ENCODE results near the gene PDZRN4. TPM values are rescaled to one million over a fixed set of nuclear protein-coding genes. Genes with fewer than 3 reads are reported as not detected.

Gene PDZRN4
- total and polyA plus RNA-seq, 2 donors (not counting 3 experiments of a cell fraction or from before 2014, with no cell fraction given) = not detected

DNA sequence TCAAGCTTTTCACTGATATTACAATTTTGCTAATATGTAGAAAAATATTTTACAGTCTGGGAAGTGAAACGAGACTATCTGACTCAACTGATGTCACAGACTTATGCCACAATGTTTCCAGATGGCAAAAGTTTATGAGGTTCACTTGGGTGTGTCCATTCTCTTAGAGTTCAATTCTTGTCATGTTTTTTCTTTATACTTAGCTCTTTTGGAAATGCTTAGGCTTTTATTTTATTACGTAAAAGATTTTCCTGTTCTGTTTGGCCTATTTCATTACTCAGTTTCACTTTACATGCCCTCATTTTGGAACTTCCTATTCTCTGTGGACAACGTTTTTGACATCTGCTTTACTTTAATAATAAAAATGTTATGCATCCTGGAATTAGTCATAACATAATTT, 2.1 kb upstream of the PDZRN4 start:
- Histone ChIP-seq H3K9me3 (replicated peaks; ENCODE audit: control insufficient read depth, insufficient read depth, low read length) (no peaks in the 10 kb centered on the region), H3K9ac (replicated peaks; ENCODE audit: extremely low read depth, insufficient read depth, low read length) (no peak overlapping the region), H3K4me2 (ENCODE audit: insufficient read depth, low read length) (no peak overlapping the region), H3K79me2 (ENCODE audit: control insufficient read depth, insufficient read depth, low read length) (no peaks in the 10 kb centered on the region), H3K27ac (ENCODE audit: insufficient read depth, low read depth, low read length) (no peak overlapping the region), H3K27me3 (ENCODE audit: control insufficient read depth in 2 of 2, insufficient read depth in 2 of 2, low read length in 2 of 2) (peaks cover 28 to 39% of the 10 kb centered on the region in 2 experiments), H2AFZ (ENCODE audit: low read depth, low read length) (no peak overlapping the region), H3K36me3 (ENCODE audit: control insufficient read depth in 2 of 2, extremely low read depth in 1 of 2, insufficient read depth in 2 of 2, low read length in 2 of 2) (no peaks in the 10 kb centered on the region), H3K4me3 (replicated peaks in 1 of 3; ENCODE audit: insufficient read depth in 1 of 3, low read depth in 1 of 3, low read length in 3 of 3) (no peak overlapping the region), H3K4me1 (ENCODE audit: control insufficient read depth, extremely low read depth, insufficient read depth, low read length) (peaks cover 4% of the 10 kb centered on the region), H3K9me1 (replicated peaks; ENCODE audit: control insufficient read depth, extremely low read depth, insufficient read depth, low read length) (no peaks in the 10 kb centered on the region), H4K20me1 (replicated peaks; ENCODE audit: control insufficient read depth, extremely low read depth, insufficient read depth, low read length) (no peaks in the 10 kb centered on the region)
- dilution Hi-C loops (cut with MboI; ENCODE audit: extremely low pct_ligation_motif_present, low sequenced_read_pairs) = no loop called here
- DNase-seq (ENCODE audit: low read depth, low spot score) = no peak
- intact Hi-C loops (cut with micrococcal nuclease) = no loop called here
- POLR2A ChIA-PET = no interaction called here
- no TSS peak for BruUV-seq (replicated peaks)
- no peak for TF ChIP-seq JUN (IDR thresholded peaks at IDR 0.05; ENCODE audit: borderline replicate concordance, insufficient read depth, insufficient read length, low read depth)
- TF ChIP-seq, protein P1, sequence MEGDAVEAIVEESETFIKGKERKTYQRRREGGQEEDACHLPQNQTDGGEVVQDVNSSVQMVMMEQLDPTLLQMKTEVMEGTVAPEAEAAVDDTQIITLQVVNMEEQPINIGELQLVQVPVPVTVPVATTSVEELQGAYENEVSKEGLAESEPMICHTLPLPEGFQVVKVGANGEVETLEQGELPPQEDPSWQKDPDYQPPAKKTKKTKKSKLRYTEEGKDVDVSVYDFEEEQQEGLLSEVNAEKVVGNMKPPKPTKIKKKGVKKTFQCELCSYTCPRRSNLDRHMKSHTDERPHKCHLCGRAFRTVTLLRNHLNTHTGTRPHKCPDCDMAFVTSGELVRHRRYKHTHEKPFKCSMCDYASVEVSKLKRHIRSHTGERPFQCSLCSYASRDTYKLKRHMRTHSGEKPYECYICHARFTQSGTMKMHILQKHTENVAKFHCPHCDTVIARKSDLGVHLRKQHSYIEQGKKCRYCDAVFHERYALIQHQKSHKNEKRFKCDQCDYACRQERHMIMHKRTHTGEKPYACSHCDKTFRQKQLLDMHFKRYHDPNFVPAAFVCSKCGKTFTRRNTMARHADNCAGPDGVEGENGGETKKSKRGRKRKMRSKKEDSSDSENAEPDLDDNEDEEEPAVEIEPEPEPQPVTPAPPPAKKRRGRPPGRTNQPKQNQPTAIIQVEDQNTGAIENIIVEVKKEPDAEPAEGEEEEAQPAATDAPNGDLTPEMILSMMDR (IDR thresholded peaks at IDR 0.05; ENCODE audit: extremely low read depth in 1 of 2, insufficient read depth in 1 of 2, low read depth in 1 of 2, low read length in 2 of 2) = no peak
- no peak for TF ChIP-seq FOS (IDR thresholded peaks at IDR 0.05; ENCODE audit: borderline replicate concordance, insufficient read depth, low read length)
- CTCF ChIA-PET = interaction anchor here (1.0 to 1.4 kb wide), 3 partner anchors 8 to 22 kb away, joined by 3 to 4 read pairs (median 4); no protein-coding TSS in a partner anchor
- no peak for FAIRE-seq

DNA sequence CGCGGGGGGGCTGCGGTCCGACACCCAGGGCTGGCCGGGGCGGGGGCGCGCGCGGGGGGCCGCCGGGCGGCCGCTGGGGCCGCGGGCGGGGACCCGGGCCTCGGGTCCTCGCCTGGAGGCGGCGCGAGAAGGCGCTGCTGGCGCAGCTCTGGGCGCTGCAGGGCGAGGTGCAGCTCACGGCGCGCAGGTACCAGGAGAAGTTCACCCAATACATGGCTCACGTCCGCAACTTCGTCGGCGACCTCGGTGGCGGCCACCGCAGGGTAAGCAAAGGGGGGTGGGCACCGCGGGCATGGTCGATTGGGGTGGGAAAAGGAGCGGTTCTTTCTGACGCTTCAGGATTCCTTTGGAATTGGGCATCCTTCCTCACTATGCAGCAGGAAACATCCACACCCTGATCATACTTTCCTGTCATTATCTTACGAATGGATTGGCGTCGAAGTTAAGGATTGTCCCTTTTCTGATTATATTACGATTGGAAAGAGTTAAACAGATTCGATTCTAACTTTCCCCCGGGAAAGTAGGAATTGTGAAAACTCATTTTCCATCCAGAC, 798 bp downstream of the PDZRN4 start:
- CTCF ChIA-PET = interaction anchor here (1.1 kb wide), 1 partner anchor 242 kb away, joined by 3 read pairs; no protein-coding TSS in a partner anchor
- no TSS peak for BruUV-seq (replicated peaks)
- Histone ChIP-seq H4K20me1 (replicated peaks; ENCODE audit: control insufficient read depth, extremely low read depth, insufficient read depth, low read length) (no peaks in the 10 kb centered on the region), H3K4me3 (replicated peaks in 1 of 3; ENCODE audit: insufficient read depth in 1 of 3, low read depth in 1 of 3, low read length in 3 of 3) (peak overlapping the region in 1 of 3 experiments; percentile 3), H3K79me2 (ENCODE audit: control insufficient read depth, insufficient read depth, low read length) (no peaks in the 10 kb centered on the region), H3K4me2 (ENCODE audit: insufficient read depth, low read length) (peak overlapping the region; percentile 20), H3K9me3 (replicated peaks; ENCODE audit: control insufficient read depth, insufficient read depth, low read length) (no peaks in the 10 kb centered on the region), H3K9me1 (replicated peaks; ENCODE audit: control insufficient read depth, extremely low read depth, insufficient read depth, low read length) (no peaks in the 10 kb centered on the region), H3K27me3 (ENCODE audit: control insufficient read depth in 2 of 2, insufficient read depth in 2 of 2, low read length in 2 of 2) (peaks cover 28 to 39% of the 10 kb centered on the region in 2 experiments), H2AFZ (ENCODE audit: low read depth, low read length) (no peak overlapping the region), H3K9ac (replicated peaks; ENCODE audit: extremely low read depth, insufficient read depth, low read length) (no peak overlapping the region), H3K36me3 (ENCODE audit: control insufficient read depth in 2 of 2, extremely low read depth in 1 of 2, insufficient read depth in 2 of 2, low read length in 2 of 2) (no peaks in the 10 kb centered on the region), H3K27ac (ENCODE audit: insufficient read depth, low read depth, low read length) (no peak overlapping the region), H3K4me1 (ENCODE audit: control insufficient read depth, extremely low read depth, insufficient read depth, low read length) (peaks cover 4% of the 10 kb centered on the region)
- no peak for FAIRE-seq
- dilution Hi-C loops (cut with MboI; ENCODE audit: extremely low pct_ligation_motif_present, low sequenced_read_pairs) = no loop called here
- peak; percentile 78 for TF ChIP-seq EZH2 (IDR thresholded peaks at IDR 0.05; ENCODE audit: borderline replicate concordance, low read depth, low read length, severe bottlenecking)
- TF ChIP-seq JUN (IDR thresholded peaks at IDR 0.05; ENCODE audit: borderline replicate concordance, insufficient read depth, insufficient read length, low read depth) = no peak
- intact Hi-C loops (cut with micrococcal nuclease) = loop anchor here (2.0 kb wide), 1 partner anchor 174 kb away; no protein-coding TSS in a partner anchor
- no peak for DNase-seq (ENCODE audit: low read depth, low spot score)
- POLR2A ChIA-PET = no interaction called here
